Measurements from ENCODE around the gene ATAD3B. TPM values are rescaled to one million over a fixed set of nuclear protein-coding genes. Genes with fewer than 3 reads are reported as not detected.
A peak's percentile ranks its signal among the peaks of the same experiment; 100 is the strongest.

ATAD3B gene
- polyA plus RNA-seq, 2 of the 4 experiments (the other 2 are of a cell fraction) = 0.21 to 0.99 TPM

DNA sequence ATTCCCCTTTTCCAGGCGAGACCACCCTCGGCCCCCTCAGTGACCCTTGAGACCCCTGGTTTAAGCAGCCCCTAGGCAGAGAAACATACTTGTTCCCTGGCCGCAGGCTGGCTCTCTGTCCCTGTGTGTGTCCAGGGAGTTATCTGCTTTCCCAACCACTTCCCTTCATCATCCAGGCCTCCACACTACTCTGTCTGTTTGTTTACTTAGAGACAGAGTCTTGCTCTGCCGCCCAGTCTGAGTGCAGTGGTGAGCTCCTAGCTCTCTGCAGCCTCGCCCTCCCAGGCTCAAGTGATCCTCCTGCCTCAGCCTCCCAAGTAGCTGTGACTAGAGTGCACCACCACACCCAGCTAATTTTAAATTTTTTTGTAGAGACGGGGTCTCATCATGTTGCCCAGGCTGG, 41.9 kb upstream of the ATAD3B start:
- no peak for FAIRE-seq

DNA sequence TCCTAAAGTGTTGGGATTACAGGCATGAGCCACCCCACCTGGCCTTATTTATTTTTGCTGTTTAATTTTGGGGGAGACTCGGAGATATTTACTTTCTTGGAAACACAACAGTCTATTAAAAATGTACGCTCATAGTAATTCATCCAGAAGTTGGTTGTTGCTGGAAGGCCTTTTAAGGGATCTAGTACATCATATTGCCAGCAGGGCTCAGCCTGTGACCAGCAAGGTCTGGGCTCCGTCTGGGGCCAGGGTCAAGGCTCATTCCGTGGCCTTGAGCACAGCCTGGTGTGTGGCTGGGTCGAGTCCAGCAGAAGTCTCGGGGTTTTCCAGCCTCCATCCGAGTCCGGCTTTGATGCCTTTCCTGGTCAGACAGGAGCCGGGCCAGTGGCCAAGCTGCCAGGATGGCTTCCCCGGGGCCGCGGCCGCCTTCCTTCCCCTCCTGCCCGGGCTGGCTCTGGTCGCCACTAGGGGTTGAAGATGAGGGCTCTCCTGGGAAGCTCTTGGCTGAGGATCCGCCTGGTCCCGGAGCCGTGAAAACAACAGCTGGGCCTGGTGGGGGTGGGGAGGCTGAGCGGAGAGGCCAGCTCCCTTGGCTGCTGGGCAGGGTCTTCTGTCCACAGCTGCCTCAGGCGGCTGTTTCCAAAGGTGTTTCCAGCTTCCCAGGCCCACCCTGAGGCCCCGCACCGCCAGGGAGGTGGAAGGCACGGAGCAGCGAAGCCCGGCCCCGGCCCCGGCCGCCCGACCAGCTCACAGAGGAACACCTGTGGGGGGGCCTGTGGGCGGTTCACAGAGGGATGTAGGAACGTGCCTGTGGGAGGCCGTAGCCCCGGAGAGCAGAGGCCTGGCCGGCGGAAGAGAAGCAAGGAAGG, 41.2 kb upstream of the ATAD3B start:
- Histone ChIP-seq H3K4me1 (peaks cover 40% of the 10 kb centered on the region), H3K4me2 (no peak overlapping the region), H3K9me3 (no peaks in the 10 kb centered on the region), H3K4me3 (no peak overlapping the region), H3K27ac (peak overlapping the region in 1 of 2 experiments; percentile 76; a peak in 3 of 6 replicates)
- ChIA-PET CTCF (interaction anchor here (0.6 to 2.1 kb wide), 6 partner anchors 8 to 74 kb away, joined by 3 to 12 read pairs (median 4); no protein-coding TSS in a partner anchor), POLR2A (no interaction called here)
- DNase-seq (ENCODE audit: low read depth in 1 of 2, low spot score in 1 of 2) (peak in 1 of 2 experiments; percentile 36), FAIRE-seq (no peak), ATAC-seq (peak; percentile 30 to 63; a peak in 3 of 6 replicates)
- no peak for TF ChIP-seq KDM5A (IDR thresholded peaks at IDR 0.05)
- no peak for TF ChIP-seq EHMT2 (IDR thresholded peaks at IDR 0.05; ENCODE audit: low read depth)
- no peak for TF ChIP-seq TFCP2L1 (CRISPR knock-in tag; IDR thresholded peaks at IDR 0.05)
- no peak for TF ChIP-seq RARB (CRISPR knock-in tag; IDR thresholded peaks at IDR 0.05)
- TF ChIP-seq, protein P1, sequence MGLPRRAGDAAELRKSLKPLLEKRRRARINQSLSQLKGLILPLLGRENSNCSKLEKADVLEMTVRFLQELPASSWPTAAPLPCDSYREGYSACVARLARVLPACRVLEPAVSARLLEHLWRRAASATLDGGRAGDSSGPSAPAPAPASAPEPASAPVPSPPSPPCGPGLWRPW (IDR thresholded peaks at IDR 0.05) = no peak
- TF ChIP-seq, protein P2, sequence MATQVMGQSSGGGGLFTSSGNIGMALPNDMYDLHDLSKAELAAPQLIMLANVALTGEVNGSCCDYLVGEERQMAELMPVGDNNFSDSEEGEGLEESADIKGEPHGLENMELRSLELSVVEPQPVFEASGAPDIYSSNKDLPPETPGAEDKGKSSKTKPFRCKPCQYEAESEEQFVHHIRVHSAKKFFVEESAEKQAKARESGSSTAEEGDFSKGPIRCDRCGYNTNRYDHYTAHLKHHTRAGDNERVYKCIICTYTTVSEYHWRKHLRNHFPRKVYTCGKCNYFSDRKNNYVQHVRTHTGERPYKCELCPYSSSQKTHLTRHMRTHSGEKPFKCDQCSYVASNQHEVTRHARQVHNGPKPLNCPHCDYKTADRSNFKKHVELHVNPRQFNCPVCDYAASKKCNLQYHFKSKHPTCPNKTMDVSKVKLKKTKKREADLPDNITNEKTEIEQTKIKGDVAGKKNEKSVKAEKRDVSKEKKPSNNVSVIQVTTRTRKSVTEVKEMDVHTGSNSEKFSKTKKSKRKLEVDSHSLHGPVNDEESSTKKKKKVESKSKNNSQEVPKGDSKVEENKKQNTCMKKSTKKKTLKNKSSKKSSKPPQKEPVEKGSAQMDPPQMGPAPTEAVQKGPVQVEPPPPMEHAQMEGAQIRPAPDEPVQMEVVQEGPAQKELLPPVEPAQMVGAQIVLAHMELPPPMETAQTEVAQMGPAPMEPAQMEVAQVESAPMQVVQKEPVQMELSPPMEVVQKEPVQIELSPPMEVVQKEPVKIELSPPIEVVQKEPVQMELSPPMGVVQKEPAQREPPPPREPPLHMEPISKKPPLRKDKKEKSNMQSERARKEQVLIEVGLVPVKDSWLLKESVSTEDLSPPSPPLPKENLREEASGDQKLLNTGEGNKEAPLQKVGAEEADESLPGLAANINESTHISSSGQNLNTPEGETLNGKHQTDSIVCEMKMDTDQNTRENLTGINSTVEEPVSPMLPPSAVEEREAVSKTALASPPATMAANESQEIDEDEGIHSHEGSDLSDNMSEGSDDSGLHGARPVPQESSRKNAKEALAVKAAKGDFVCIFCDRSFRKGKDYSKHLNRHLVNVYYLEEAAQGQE (IDR thresholded peaks at IDR 0.05) = no peak
- WGBS (ENCODE audit: missing lambda C conversion rate) = 36% methylated on average over 8 of the region's 35 CpGs

More for the DNA sequence above, 41.9 kb upstream of the ATAD3B start:
- 62% methylated on average over 6 of the region's 6 CpGs for WGBS (ENCODE audit: missing lambda C conversion rate)
- DNase-seq (ENCODE audit: low read depth in 1 of 2, low spot score in 1 of 2) = peak in 1 of 2 experiments; percentile 14
- Histone ChIP-seq H3K27ac (peak overlapping the region in 1 of 2 experiments; percentile 76; a peak in 3 of 6 replicates), H3K4me3 (no peak overlapping the region), H3K9me3 (no peaks in the 10 kb centered on the region), H3K4me2 (no peak overlapping the region), H3K4me1 (peaks cover 40% of the 10 kb centered on the region)
- no peak for TF ChIP-seq USF2 (IDR thresholded peaks at IDR 0.05)
- no peak for TF ChIP-seq HEYL (CRISPR knock-in tag; IDR thresholded peaks at IDR 0.05)
- POLR2A ChIA-PET = interaction anchor here (1.0 kb wide), 1 partner anchor 21 kb away, joined by 3 read pairs; no protein-coding TSS in a partner anchor
- 0 out of 6 replicates have a peak, but pooled peaks of 1 of the 2 experiments have one; percentile 5 for ATAC-seq
- CTCF ChIA-PET = interaction anchor here (1.0 to 2.1 kb wide), 4 partner anchors 7 to 75 kb away, joined by 3 to 12 read pairs (median 4); no protein-coding TSS in a partner anchor

DNA sequence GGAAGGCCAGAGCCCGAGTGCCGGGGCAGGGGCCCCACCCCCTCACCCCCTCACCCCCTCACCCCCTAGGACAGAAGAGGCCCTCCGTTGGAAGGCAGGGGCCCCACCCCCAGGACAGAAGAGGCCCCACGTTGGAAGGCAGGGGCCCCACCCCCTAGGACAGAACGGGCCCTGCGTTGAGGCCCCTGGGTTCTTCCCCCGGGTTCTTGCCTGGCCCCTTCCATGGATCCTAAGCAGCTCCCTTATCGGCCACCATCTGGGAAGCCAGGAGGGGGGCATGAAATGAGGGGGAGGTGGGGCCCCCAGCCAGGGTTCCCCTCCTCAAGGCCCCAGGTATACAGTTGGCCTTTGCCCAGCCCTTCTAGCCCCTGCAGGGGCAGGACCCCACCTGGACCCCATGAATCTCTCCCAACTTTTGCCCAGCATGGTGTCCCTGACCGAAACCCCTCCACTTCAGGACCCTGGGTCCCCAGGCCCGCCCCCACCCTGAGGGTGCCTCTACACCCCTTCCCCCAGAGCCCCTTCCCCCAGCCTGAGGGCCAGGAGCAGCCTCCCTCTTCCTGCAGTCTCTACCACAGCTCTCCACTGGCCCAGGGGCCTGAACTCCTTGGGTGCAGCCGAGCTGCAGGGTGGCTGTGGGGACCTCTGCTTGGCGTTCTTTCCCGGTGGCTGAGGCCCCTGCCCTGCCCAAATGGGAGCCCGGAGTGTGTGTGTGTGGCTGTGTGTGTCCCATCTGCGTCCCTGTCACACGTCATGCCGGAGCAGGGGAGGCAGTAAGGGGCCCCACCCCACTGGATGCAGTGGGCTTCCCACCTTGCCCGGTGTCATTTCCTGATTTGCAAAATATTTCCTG, 40.3 kb upstream of the ATAD3B start:
- Histone ChIP-seq H3K4me1 (peaks cover 44% of the 10 kb centered on the region), H3K4me3 (no peak overlapping the region), H3K4me2 (no peak overlapping the region; the same call in 2 of the 3 replicates), H3K27ac (peak overlapping the region; percentile 27 to 76; a peak in 3 of 6 replicates), H3K9me3 (no peaks in the 10 kb centered on the region)
- ChIA-PET POLR2A (interaction anchor here (1.0 kb wide), 1 partner anchor 31 kb away, joined by 3 read pairs; no protein-coding TSS in a partner anchor), CTCF (interaction anchor here (0.6 to 4.2 kb wide), 4 partner anchors 11 to 74 kb away, joined by 3 to 16 read pairs (median 4); no protein-coding TSS in a partner anchor)
- FAIRE-seq (no peak), ATAC-seq (no peak), DNase-seq (ENCODE audit: low read depth in 1 of 2, low spot score in 1 of 2) (no peak)
- 91% methylated on average over 5 of the region's 18 CpGs for WGBS (ENCODE audit: missing lambda C conversion rate)
- TF ChIP-seq ZC3H11A (IDR thresholded peaks at IDR 0.05) (no peak), NPAS2 (CRISPR knock-in tag; IDR thresholded peaks at IDR 0.05; ENCODE audit: borderline replicate concordance) (no peak)
- TF ChIP-seq, protein P3, sequence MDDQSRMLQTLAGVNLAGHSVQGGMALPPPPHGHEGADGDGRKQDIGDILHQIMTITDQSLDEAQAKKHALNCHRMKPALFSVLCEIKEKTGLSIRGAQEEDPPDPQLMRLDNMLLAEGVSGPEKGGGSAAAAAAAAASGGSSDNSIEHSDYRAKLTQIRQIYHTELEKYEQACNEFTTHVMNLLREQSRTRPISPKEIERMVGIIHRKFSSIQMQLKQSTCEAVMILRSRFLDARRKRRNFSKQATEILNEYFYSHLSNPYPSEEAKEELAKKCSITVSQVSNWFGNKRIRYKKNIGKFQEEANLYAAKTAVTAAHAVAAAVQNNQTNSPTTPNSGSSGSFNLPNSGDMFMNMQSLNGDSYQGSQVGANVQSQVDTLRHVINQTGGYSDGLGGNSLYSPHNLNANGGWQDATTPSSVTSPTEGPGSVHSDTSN (IDR thresholded peaks at IDR 0.05) = no peak
